ENCODE results near the gene XXYLT1.

The XXYLT1 gene

GRCh38 chr3:195023989-195024388, 247.0 kb downstream of the XXYLT1 start:
- TF ChIP-seq CTCF (IDR thresholded peaks at IDR 0.05; ENCODE audit: low read depth, low read length, missing control alignments) = no peak
- H3K4me3 ChIP-seq (replicated peaks; ENCODE audit: low read depth, low read length) = no peak overlapping the region
- DNase-seq (ENCODE audit: extremely low read depth, low read depth) = no peak

- H3K4me3 ChIP-seq (replicated peaks; ENCODE audit: low read depth, low read length) = no peak overlapping the region
- no peak for DNase-seq (ENCODE audit: extremely low read depth, low read depth)
- TF ChIP-seq CTCF (IDR thresholded peaks at IDR 0.05; ENCODE audit: low read depth, low read length, missing control alignments) = no peak
Observed at GRCh38 chr3:195023576-195023975, 247.4 kb downstream of the XXYLT1 start.

- no peak for TF ChIP-seq CTCF (IDR thresholded peaks at IDR 0.05; ENCODE audit: low read depth, low read length, missing control alignments)
- DNase-seq (ENCODE audit: extremely low read depth, low read depth) = no peak
- H3K4me3 ChIP-seq (replicated peaks; ENCODE audit: low read depth, low read length) = no peak overlapping the region
Observed at GRCh38 chr3:195021692-195022091, 249.3 kb downstream of the XXYLT1 start.

- no peak overlapping the region for H3K4me3 ChIP-seq (replicated peaks; ENCODE audit: low read depth, low read length)
- DNase-seq (ENCODE audit: extremely low read depth, low read depth) = no peak
- no peak for TF ChIP-seq CTCF (IDR thresholded peaks at IDR 0.05; ENCODE audit: low read depth, low read length, missing control alignments)
Observed at GRCh38 chr3:195020921-195021320, 250.0 kb downstream of the XXYLT1 start.

- no peak for DNase-seq (ENCODE audit: extremely low read depth, low read depth)
- TF ChIP-seq CTCF (IDR thresholded peaks at IDR 0.05; ENCODE audit: low read depth, low read length, missing control alignments) = no peak
Observed at GRCh38 chr3:195020185-195020584, 250.8 kb downstream of the XXYLT1 start.

GRCh38 chr3:195019335-195019734, 251.6 kb downstream of the XXYLT1 start:
- no peak for DNase-seq (ENCODE audit: extremely low read depth, low read depth)
- TF ChIP-seq CTCF (IDR thresholded peaks at IDR 0.05; ENCODE audit: low read depth, low read length, missing control alignments) = no peak
- H3K4me3 ChIP-seq (replicated peaks; ENCODE audit: low read depth, low read length) = no peak overlapping the region

More at GRCh38 chr3:195020185-195020584, 250.8 kb downstream of the XXYLT1 start:
- H3K4me3 ChIP-seq (replicated peaks; ENCODE audit: low read depth, low read length) = no peak overlapping the region

Data from HFF-Myc (cell line).